ENCODE data around the gene MMP7.

MMP7 gene

GRCh38 chr11:102495161-102496042 is 35.1 kb downstream of the MMP7 start:
- DNase-seq (ENCODE audit: low read depth in 2 of 2): peak in 1 of 2 donors; percentile 23

- no peak for DNase-seq (ENCODE audit: low read depth in 2 of 2)
Measured at GRCh38 chr11:102494216-102494615, 36.3 kb downstream of the MMP7 start.

DNA sequence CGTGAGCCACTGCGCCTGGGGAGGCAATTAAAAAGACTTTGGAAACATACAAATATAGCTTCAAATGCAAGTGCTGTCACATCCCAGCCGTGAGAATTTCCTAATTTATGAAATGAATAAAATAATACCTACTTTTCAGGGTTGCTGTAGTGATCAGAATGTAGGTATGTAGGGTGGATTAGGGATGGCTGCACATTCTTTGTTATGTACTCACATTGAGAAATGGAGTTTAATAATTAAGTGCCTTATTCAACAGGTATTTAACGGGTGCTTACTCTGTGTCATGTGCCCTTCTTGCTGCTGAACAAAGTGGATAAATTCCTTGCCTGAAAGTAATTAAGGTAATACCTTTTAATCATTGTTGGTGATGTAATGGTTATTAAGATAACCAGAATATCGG is 37.0 kb downstream of the MMP7 start:
- DNase-seq (ENCODE audit: low read depth in 2 of 2): no peak

- no peak for DNase-seq (ENCODE audit: low read depth in 2 of 2)
Measured at GRCh38 chr11:102491969-102492368, 38.6 kb downstream of the MMP7 start.

DNA sequence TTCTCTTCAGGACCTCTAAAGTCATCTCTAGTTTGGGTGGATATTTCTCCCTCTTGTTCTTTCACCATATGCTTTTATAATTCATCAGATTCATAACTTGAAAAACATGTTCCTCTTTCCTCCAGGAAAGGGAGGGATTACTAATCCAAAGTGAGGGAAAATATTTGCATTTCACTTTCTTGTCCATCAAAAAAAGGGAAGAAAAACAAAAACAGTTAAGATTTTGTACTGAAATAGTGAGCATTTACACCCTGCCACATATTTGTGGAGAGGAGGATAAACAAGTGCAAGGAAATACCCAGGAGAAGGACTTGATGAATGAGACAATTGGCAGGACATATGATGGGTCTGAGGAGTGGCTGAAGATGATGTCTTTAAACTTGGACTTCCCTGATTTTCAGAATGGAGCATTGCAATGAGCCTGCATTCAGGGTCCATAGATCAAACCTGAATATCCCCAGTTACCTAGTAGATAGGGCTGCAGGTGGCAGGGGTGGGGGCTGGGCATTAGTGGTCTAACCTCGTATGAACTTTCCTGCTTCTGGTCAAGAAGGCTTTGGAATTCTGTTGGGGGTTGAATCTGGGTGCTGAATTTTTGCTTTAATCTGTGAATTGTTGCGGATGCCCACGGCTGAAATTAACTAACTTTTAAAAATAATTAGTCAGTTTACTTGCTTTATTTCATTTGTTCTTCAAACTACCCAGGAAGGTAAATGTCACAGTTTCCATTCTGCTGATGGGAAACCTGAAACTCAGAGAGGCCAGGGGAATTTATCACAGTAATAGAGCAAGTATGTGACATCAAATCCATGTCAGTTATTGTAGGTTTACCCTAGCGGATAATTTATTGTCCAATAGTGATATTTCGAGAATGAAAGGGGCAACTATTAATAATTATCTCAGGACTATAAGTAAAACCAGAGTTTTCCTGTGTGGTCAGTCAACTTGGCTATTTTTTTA is 41.1 kb downstream of the MMP7 start:
- DNase-seq (ENCODE audit: low read depth in 2 of 2): no peak

DNA sequence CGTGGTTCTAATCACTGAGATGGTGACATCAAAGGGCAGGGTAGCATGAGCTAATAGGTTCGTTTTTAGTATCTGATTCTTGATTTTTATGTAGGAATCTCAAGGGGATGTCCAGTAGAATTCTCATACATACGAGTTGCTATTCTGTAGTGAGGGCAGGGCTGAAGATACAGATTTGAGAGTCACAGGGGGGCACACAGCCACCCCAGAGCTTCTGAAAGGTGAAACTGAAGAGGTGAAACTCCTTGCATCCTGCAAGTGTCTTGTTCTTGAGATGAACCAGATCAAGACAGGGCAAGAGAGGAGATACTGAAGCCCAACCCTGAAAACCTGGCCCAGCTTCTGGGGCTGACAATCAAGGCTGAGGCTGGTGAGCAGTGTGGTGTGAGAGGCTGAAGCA is 42.3 kb downstream of the MMP7 start:
- DNase-seq (ENCODE audit: low read depth in 2 of 2): no peak

DNA sequence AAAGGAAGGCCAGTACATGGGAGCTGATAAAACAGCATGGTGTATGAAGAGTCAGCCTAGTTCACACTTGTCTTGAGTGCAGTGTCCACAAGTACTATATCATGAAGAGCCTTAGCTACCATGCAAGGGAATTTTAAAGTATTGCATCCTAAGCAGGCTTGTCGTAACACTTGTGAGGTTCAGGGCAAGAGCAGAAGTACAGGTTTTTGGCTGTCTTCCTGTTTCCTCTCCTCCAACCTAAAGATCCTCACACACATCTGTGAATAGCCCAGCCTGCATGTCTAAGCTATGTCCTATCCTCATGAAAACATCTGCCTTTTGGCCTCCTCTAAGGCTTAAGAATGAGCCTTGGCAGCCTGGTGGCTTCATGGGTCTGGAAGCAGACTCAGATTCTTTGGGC is 43.3 kb downstream of the MMP7 start:
- DNase-seq (ENCODE audit: low read depth in 2 of 2): no peak

DNA sequence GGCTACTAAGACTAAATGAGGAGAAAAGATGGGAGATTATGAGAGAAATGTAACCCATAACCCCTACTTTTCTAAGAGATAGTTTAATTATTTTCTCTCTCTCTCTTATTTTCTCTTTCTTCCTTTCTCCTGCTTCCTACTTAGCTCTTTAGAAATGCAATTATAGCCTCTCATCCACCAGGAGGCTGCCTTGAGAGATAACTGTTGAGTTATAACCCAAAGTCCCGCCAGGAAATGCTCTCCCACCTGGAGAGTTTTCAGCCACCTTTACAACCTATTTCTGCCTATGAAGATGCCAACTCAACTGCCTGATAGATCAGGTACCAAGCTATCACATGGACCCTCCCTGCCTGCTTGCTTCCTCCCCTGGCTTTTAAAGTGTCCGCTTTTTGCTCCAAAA is 44.0 kb downstream of the MMP7 start:
- DNase-seq (ENCODE audit: low read depth in 2 of 2): no peak

- DNase-seq (ENCODE audit: low read depth in 2 of 2): no peak
Measured at GRCh38 chr11:102485095-102485722, 45.3 kb downstream of the MMP7 start.

DNA sequence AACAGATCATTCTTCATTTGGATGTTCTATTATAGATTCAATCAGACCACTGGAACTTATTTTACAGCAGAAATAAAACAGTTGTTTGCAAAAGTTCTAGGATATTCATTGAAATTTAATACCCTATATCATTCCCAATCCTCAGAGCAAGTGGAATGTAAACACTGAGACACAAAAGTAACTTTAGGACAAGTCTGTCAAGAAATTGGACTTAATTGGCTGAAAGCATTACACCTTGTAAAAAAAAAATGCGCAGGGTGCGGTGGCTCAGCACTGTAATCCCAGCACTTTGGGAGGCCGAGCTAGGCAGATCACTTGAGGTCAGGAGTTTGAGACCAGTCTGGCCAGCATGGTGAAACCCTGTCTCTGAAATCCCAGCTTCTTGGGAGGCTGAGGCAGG is 48.1 kb downstream of the MMP7 start:
- no peak for DNase-seq (ENCODE audit: low read depth in 2 of 2)

DNA sequence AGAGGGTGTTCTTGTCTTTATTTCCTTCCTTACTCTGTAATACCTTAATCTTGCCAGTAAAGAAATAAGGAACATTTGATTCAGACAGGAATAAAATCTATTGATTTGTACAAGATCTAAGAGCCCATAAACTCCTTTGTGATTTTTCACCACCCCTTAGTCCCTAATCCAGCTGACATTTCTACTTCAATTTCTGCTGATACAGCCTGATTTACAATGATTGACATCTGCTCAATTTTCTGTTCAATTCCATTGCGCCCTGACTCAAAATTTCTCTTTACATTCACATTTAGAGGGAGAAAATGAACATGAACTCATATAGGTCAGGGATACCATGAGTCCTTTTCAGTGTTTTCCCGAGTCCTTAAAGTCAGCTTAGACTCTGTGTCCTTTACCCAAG is 50.8 kb downstream of the MMP7 start:
- DNase-seq (ENCODE audit: low read depth in 2 of 2): no peak

GRCh38 chr11:102478673-102479299 is 51.8 kb downstream of the MMP7 start:
- no peak for DNase-seq (ENCODE audit: low read depth in 2 of 2)

DNA sequence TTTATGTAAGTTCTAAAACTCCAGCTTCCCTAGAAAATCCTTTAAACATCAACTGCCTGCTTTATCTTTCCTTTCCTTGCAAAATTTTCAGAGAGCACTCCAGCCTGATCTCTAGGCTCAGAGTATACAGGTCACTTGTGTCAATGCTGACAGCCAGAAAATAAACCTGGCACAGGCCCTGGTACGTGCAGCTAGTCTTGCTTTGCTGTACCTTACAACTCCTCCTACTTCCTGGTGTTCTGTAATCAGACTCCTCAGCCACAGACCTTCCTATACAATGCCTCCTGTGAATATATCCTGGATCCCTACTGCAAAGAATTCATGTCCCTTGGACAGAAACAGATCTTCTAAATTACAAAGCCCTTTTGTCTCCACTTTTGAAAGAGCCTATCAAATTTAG is 53.7 kb downstream of the MMP7 start:
- DNase-seq (ENCODE audit: low read depth in 2 of 2): no peak

DNA sequence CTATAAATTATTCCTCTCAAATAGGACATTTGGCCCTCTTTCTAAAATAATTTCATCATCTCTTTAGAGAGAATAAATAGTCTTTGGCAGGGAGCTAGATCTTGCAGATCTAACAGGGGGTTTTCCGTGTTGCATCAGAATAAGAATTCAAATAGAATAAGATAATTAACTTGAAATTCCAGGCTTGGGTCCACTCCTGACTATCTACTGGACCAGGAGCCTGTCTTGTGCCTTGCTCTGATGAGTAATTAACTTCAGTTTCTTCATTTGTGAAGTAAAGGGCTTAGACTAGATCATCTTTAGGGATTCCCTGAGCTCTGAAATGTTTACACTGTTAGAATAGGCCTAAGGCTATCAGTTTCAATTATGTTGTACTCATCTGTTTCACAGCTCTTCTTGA is 54.5 kb downstream of the MMP7 start:
- no peak for DNase-seq (ENCODE audit: low read depth in 2 of 2)

DNA sequence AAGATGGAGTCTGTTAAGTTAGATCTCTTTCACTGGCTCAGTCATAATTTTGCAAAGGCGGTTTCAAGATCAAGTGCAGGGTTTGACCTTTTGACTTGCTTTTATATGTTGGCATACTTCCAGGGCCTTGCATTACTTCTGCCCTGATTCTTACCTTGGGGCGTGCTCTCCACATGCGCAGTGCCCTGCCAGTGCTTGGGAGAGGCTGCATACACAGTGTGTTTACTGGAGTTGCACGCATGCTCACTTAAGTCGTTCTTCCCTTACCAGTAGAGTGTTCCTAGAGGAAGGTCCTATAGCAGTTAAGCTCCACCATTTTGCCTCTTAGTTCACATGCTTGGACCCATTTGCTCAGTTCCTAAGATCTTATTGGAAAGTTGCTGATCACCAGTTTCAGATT is 57.0 kb downstream of the MMP7 start:
- DNase-seq (ENCODE audit: low read depth in 2 of 2): no peak

DNA sequence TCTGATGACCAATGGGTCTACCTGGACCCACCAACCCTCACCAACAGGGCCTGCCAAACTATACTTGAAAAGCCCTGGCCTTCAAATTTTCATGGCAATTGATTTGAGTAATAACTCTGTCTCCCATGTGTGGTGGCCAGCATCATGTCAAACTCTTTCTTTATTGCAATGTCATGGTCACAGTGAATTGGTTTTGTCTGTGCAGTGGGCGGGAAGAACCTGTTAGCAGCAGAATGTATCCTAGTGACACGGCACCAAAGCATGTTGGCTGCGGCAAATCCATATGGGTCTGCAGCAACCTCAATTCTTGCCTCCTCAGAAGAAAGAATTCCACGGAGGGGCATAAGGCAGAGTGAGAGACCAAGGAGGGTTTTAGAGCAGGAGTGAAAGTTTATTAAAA is 58.4 kb downstream of the MMP7 start:
- DNase-seq (ENCODE audit: low read depth in 2 of 2): no peak

- DNase-seq (ENCODE audit: low read depth in 2 of 2): no peak
Measured at GRCh38 chr11:102471474-102471873, 59.1 kb downstream of the MMP7 start.

All from stimulated activated CD4-positive, alpha-beta T cell treated with anti-CD3 and anti-CD28 coated beads, Interleukin-1b, Interleukin-23, amount 100 ng/mL, for 1 hour (primary cell).